ENCODE data around the gene RPL41. TPM values are rescaled to one million over a fixed set of nuclear protein-coding genes. Genes with fewer than 3 reads are reported as not detected.

RPL41 gene
- total RNA-seq, 1 experiment from 2014 or later, result 3,051 TPM

- Mint-ChIP-seq H3K36me3 (ENCODE audit: insufficient read depth, unreplicated experiment) (peaks cover 38% of the 10 kb centered on the region), H3K4me3 (ENCODE audit: unreplicated experiment) (peak overlapping the region; percentile 89), H3K4me1 (ENCODE audit: low read depth, unreplicated experiment) (peaks cover 7% of the 10 kb centered on the region), H3K27me3 (ENCODE audit: insufficient read depth, unreplicated experiment) (no peaks in the 10 kb centered on the region), H3K9me3 (ENCODE audit: unreplicated experiment) (no peaks in the 10 kb centered on the region), H3K27ac (ENCODE audit: unreplicated experiment) (peak overlapping the region; percentile 92)
- CTCF ChIA-PET, result interaction anchor here (0.6 to 1.4 kb wide), 2 partner anchors 8 to 26 kb away, joined by 3 to 22 read pairs; partner anchors contain the start of gene PA2G4
- peak overlapping the region; percentile 74; the same call in 1 of the 2 replicates for H3K4me3 ChIP-seq (ENCODE audit: low read depth, low read length)
- H3K36me3 ChIP-seq (ENCODE audit: control insufficient read depth, insufficient read depth, low read length), result 0 out of 2 replicates have a peak, but pooled peaks cover 1% of the 10 kb centered on the region
- TF ChIP-seq CTCF (IDR thresholded peaks at IDR 0.05; ENCODE audit: insufficient read depth in 1 of 2, low read depth in 1 of 2, low read length in 1 of 2, severe bottlenecking in 1 of 2, unreplicated experiment in 1 of 2), result no peak
- POLR2A ChIA-PET, result interaction anchor here (0.6 to 4.1 kb wide), 3 partner anchors 25 to 1161 kb away, joined by 3 to 48 read pairs (median 4); partner anchors contain the start of genes ESYT1 and PA2G4
- intact Hi-C loops (cut with micrococcal nuclease; ENCODE audit: unreplicated experiment), result no loop called here
- H3K27me3 ChIP-seq (replicated peaks; ENCODE audit: control insufficient read depth, insufficient read depth, low read length), result no peaks in the 10 kb centered on the region
- DNase-seq, result no peak
- no peaks in the 10 kb centered on the region for H3K9me3 ChIP-seq
- BruUV-seq (replicated peaks), result no TSS peak
- H3K4me1 ChIP-seq, result peaks cover 24% of the 10 kb centered on the region
These were observed 38.0 kb upstream of the RPL41 start for GRCh38 chr12:56078427-56078826.

- peaks cover 45% of the 10 kb centered on the region for H3K36me3 Mint-ChIP-seq (ENCODE audit: insufficient read depth, unreplicated experiment)
These were observed 37.3 kb upstream of the RPL41 start for GRCh38 chr12:56078931-56079722.

More at GRCh38 chr12:56078931-56079722, 37.3 kb upstream of the RPL41 start:
- Mint-ChIP-seq H3K9me3 (ENCODE audit: unreplicated experiment) (no peaks in the 10 kb centered on the region), H3K27me3 (ENCODE audit: insufficient read depth, unreplicated experiment) (no peaks in the 10 kb centered on the region), H3K27ac (ENCODE audit: unreplicated experiment) (peak overlapping the region; percentile 92), H3K4me1 (ENCODE audit: low read depth, unreplicated experiment) (peaks cover 7% of the 10 kb centered on the region), H3K4me3 (ENCODE audit: unreplicated experiment) (peak overlapping the region; percentile 89)
- Histone ChIP-seq H3K4me1 (peaks cover 24% of the 10 kb centered on the region), H3K27me3 (replicated peaks; ENCODE audit: control insufficient read depth, insufficient read depth, low read length) (no peaks in the 10 kb centered on the region), H3K4me3 (ENCODE audit: low read depth, low read length) (peak overlapping the region; percentile 74), H3K36me3 (ENCODE audit: control insufficient read depth, insufficient read depth, low read length) (peaks cover 7% of the 10 kb centered on the region), H3K9me3 (no peaks in the 10 kb centered on the region)
- TF ChIP-seq CTCF (IDR thresholded peaks at IDR 0.05; ENCODE audit: insufficient read depth in 1 of 2, low read depth in 1 of 2, low read length in 1 of 2, severe bottlenecking in 1 of 2, unreplicated experiment in 1 of 2), result peak; percentile 69 to 84
- intact Hi-C loops (cut with micrococcal nuclease; ENCODE audit: unreplicated experiment), result loop anchor here (1.0 kb wide), 3 partner anchors 25 to 39 kb away; partner anchors contain the start of genes PA2G4 and ZC3H10
- POLR2A ChIA-PET, result interaction anchor here (0.6 to 4.1 kb wide), 3 partner anchors 19 to 105 kb away, joined by 4 to 48 read pairs (median 14); partner anchors contain the start of genes PA2G4 and RAB5B
- CTCF ChIA-PET, result interaction anchor here (0.6 to 1.4 kb wide), 4 partner anchors 9 to 356 kb away, joined by 4 to 22 read pairs (median 8); partner anchors contain the start of genes PA2G4 and SUOX
- DNase-seq, result peak; percentile 93 to 96
- BruUV-seq (replicated peaks), result TSS peak; percentile 87

Data from Caco-2 (cell line).